Measurements from ENCODE around the gene ERC2. TPM values are rescaled to one million over a fixed set of nuclear protein-coding genes. Genes with fewer than 3 reads are reported as not detected.

The ERC2 gene
- total and polyA plus RNA-seq, 2 of the 8 experiments (the other 6 are each of a cell fraction or from before 2014, with no cell fraction given) = 16.4 to 22.8 TPM

DNA sequence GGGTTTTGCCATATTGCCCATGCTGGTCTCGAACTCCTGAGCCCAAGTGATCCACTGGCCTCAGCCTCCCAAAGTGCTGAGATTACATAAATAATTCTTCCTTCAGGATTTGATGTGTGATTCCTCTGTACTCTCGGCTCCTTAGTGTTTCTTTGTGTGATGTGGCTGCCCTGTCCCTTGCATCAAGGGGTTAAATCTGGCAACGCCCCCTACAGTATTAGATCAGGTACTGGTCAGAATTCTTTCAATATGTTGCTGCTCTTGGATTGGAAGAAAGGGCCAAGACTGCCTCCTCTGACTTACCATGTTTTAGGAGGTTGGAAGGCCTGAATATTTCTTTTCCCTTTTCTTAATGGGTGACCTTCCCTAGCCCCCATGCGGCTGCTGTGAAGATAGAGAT is 590.6 kb downstream of the ERC2 start:
- Histone ChIP-seq H3K56ac (replicated peaks; ENCODE audit: insufficient read length, low read depth, low read length) (no peak overlapping the region), H2AK5ac (ENCODE audit: low read depth, low read length) (no peak overlapping the region), H3K27me3 (replicated peaks in 1 of 4; ENCODE audit: control insufficient read depth in 3 of 4, extremely low read depth in 1 of 4, insufficient read depth in 3 of 4, low read length in 3 of 4) (no peaks in the 10 kb centered on the region), H3K27ac (ENCODE audit: low read depth, low read length) (no peak overlapping the region), H3K23me2 (ENCODE audit: low read depth, low read length) (no peaks in the 10 kb centered on the region; the same call in 1 of the 2 replicates), H3K36me3 (ENCODE audit: control insufficient read depth in 2 of 4, insufficient read depth in 4 of 4, low read length in 3 of 4) (no peaks in the 10 kb centered on the region), H4K8ac (ENCODE audit: extremely low read depth, insufficient read depth, low read length) (no peak overlapping the region), H3K79me1 (ENCODE audit: low read depth, low read length) (no peaks in the 10 kb centered on the region), H3K9me3 (ENCODE audit: insufficient read depth in 2 of 2, low read depth in 1 of 2, low read length in 1 of 2) (no peaks in the 10 kb centered on the region), H3K4me2 (ENCODE audit: insufficient read depth in 1 of 2, low read depth in 2 of 2, low read length in 2 of 2) (no peak overlapping the region), H2AFZ (ENCODE audit: low read length) (no peak overlapping the region), H3K4ac (replicated peaks; ENCODE audit: insufficient read length, low read depth, low read length) (no peak overlapping the region), H2BK20ac (ENCODE audit: low read length) (no peak overlapping the region), H2BK5ac (ENCODE audit: low read depth, low read length) (no peak overlapping the region), H3K14ac (ENCODE audit: insufficient read length) (no peak overlapping the region), H3K9ac (replicated peaks in 1 of 4; ENCODE audit: extremely low read depth in 1 of 4, low read depth in 3 of 4, low read length in 3 of 4) (no peak overlapping the region), H2BK120ac (replicated peaks; ENCODE audit: low read depth, low read length) (no peak overlapping the region), H4K20me1 (replicated peaks in 1 of 2; ENCODE audit: control insufficient read depth in 1 of 2, insufficient read depth in 2 of 2, low read length in 2 of 2) (no peaks in the 10 kb centered on the region), H4K5ac (ENCODE audit: insufficient read length, low read depth, low read length) (no peak overlapping the region), H3K4me3 (ENCODE audit: extremely low read depth in 1 of 4, insufficient read depth in 2 of 4, low read depth in 3 of 4, low read length in 4 of 4) (no peak overlapping the region), H2BK15ac (ENCODE audit: low read length) (no peak overlapping the region), H3K23ac (ENCODE audit: insufficient read length) (no peak overlapping the region), H3K4me1 (replicated peaks in 1 of 4; ENCODE audit: control insufficient read depth in 3 of 4, insufficient read depth in 4 of 4, low read length in 3 of 4) (peaks cover 0 to 9% (median 6%) of the 10 kb centered on the region in 4 experiments; a peak in 3 of 7 replicates), H4K91ac (replicated peaks; ENCODE audit: insufficient read length, low read length) (no peak overlapping the region), H3K79me2 (ENCODE audit: control insufficient read depth in 1 of 2, insufficient read depth in 2 of 2, low read length in 2 of 2) (no peaks in the 10 kb centered on the region), H3K18ac (ENCODE audit: extremely low read depth, low read length) (no peak overlapping the region), H2BK12ac (ENCODE audit: low read depth, low read length) (no peak overlapping the region)
- WGBS, 2 experiments (ENCODE audit: extremely low coverage in 1 of 2, insufficient coverage in 1 of 2, insufficient read length in 1 of 2, insufficient replicate concordance in 2 of 2, low coverage in 1 of 2, low lambda C conversion rate in 2 of 2, missing lambda C conversion rate in 1 of 2) = 72% methylated on average over 4 of the region's 4 CpGs; no CpG with 5 or more reads in 1 of the 2 experiments
- ChIA-PET CTCF (ENCODE audit: partially characterized antibody) (interaction anchor here (0.7 to 3.1 kb wide), 7 partner anchors 10 to 498 kb away, joined by 3 to 11 read pairs (median 3); no protein-coding TSS in a partner anchor), POLR2A (ENCODE audit: partially characterized antibody) (no interaction called here)
- FAIRE-seq (peak; percentile 65), DNase-seq (ENCODE audit: low read depth in 1 of 2, low spot score in 2 of 2) (no peak)
- no peak for TF ChIP-seq RFX5 (IDR thresholded peaks at IDR 0.05; ENCODE audit: borderline replicate concordance, low read depth, low read length)
- no peak for TF ChIP-seq MAFK (IDR thresholded peaks at IDR 0.05; ENCODE audit: low read depth, low read length)
- no peak for TF ChIP-seq POU5F1 (IDR thresholded peaks at IDR 0.05; ENCODE audit: low read depth, low read length)
- TF ChIP-seq RBBP5 (IDR thresholded peaks at IDR 0.05; ENCODE audit: borderline replicate concordance, low read depth, low read length) = no peak
- 0 out of 2 replicates have a peak, but pooled peaks have one; percentile 29 for TF ChIP-seq YY1 (IDR thresholded peaks at IDR 0.05; ENCODE audit: low read depth, low read length)

All from H1 (cell line).